Activated T-cell treated with anti-CD3 and anti-CD28 coated beads, Interleukin-2, amount 50 U/mL, for 24 hours (primary cell): ENCODE measurements around the gene TMEM200A.

Source experiments
- DNase-seq: peaks from one replicate; pipeline ENCODE4 v3.0.0-alpha.2; 2020
- H3K27ac Mint-ChIP-seq: 2 replicates; pipeline ENCODE4 v1.8.0; 2020; ENCODE audit warnings: mild to moderate bottlenecking, mixed read lengths
- H3K27me3 Mint-ChIP-seq: 2 replicates; pipeline ENCODE4 v1.8.0; 2020; ENCODE audit warnings: mixed read lengths
- H3K36me3 Mint-ChIP-seq: 2 replicates; pipeline ENCODE4 v1.8.0; 2020; ENCODE audit warnings: low read depth, mixed read lengths
- H3K4me1 Mint-ChIP-seq: 2 replicates; pipeline ENCODE4 v1.8.0; 2020; ENCODE audit warnings: low read depth, mixed read lengths
- H3K4me3 Mint-ChIP-seq: 2 replicates; pipeline ENCODE4 v1.8.0; 2020; ENCODE audit warnings: mild to moderate bottlenecking, moderate library complexity, mixed read lengths
- H3K9me3 Mint-ChIP-seq: 2 replicates; pipeline ENCODE4 v1.8.0; 2020; ENCODE audit warnings: mixed read lengths

The TMEM200A gene

GRCh38 chr6:130367767-130368166 is 1.9 kb downstream of the TMEM200A start:
- no peaks in the 10 kb centered on the region for H3K9me3 Mint-ChIP-seq
- no peak overlapping the region for H3K4me3 Mint-ChIP-seq
- DNase-seq = no peak
- H3K36me3 Mint-ChIP-seq = no peaks in the 10 kb centered on the region
- no peak overlapping the region for H3K27ac Mint-ChIP-seq
- H3K27me3 Mint-ChIP-seq = peaks cover 25% of the 10 kb centered on the region
- peaks cover 26% of the 10 kb centered on the region for H3K4me1 Mint-ChIP-seq

- H3K27ac Mint-ChIP-seq = no peak overlapping the region
- peaks cover 26% of the 10 kb centered on the region for H3K4me1 Mint-ChIP-seq
- no peaks in the 10 kb centered on the region for H3K9me3 Mint-ChIP-seq
- H3K27me3 Mint-ChIP-seq = peaks cover 25% of the 10 kb centered on the region
- H3K4me3 Mint-ChIP-seq = no peak overlapping the region
- H3K36me3 Mint-ChIP-seq = no peaks in the 10 kb centered on the region
- no peak for DNase-seq
Measured at GRCh38 chr6:130368576-130368975, 2.8 kb downstream of the TMEM200A start.

GRCh38 chr6:130369831-130370230 is 4.0 kb downstream of the TMEM200A start:
- Mint-ChIP-seq H3K9me3 (no peaks in the 10 kb centered on the region), H3K27ac (no peak overlapping the region), H3K4me3 (no peak overlapping the region), H3K36me3 (no peaks in the 10 kb centered on the region), H3K27me3 (peaks cover 20% of the 10 kb centered on the region), H3K4me1 (peaks cover 18% of the 10 kb centered on the region)
- DNase-seq = no peak

- H3K4me3 Mint-ChIP-seq = no peak overlapping the region
- peaks cover 13% of the 10 kb centered on the region for H3K27me3 Mint-ChIP-seq
- no peak overlapping the region for H3K27ac Mint-ChIP-seq
- H3K36me3 Mint-ChIP-seq = no peaks in the 10 kb centered on the region
- no peaks in the 10 kb centered on the region for H3K9me3 Mint-ChIP-seq
- no peak for DNase-seq
- H3K4me1 Mint-ChIP-seq = peaks cover 9% of the 10 kb centered on the region
Measured at GRCh38 chr6:130371921-130372420, 6.2 kb downstream of the TMEM200A start.

GRCh38 chr6:130372786-130373185 is 7.0 kb downstream of the TMEM200A start:
- H3K4me3 Mint-ChIP-seq = no peak overlapping the region
- no peak overlapping the region for H3K27ac Mint-ChIP-seq
- DNase-seq = no peak
- H3K36me3 Mint-ChIP-seq = no peaks in the 10 kb centered on the region
- peaks cover 11% of the 10 kb centered on the region for H3K27me3 Mint-ChIP-seq
- peaks cover 8% of the 10 kb centered on the region for H3K4me1 Mint-ChIP-seq
- no peaks in the 10 kb centered on the region for H3K9me3 Mint-ChIP-seq

GRCh38 chr6:130373992-130374391 is 8.2 kb downstream of the TMEM200A start:
- Mint-ChIP-seq H3K27me3 (no peaks in the 10 kb centered on the region), H3K9me3 (no peaks in the 10 kb centered on the region), H3K4me3 (no peak overlapping the region), H3K36me3 (no peaks in the 10 kb centered on the region), H3K4me1 (no peaks in the 10 kb centered on the region), H3K27ac (no peak overlapping the region)
- DNase-seq = no peak

GRCh38 chr6:130376936-130377335 is 11.1 kb downstream of the TMEM200A start:
- no peaks in the 10 kb centered on the region for H3K36me3 Mint-ChIP-seq
- no peak overlapping the region for H3K4me3 Mint-ChIP-seq
- DNase-seq = no peak
- H3K27ac Mint-ChIP-seq = no peak overlapping the region
- H3K27me3 Mint-ChIP-seq = no peaks in the 10 kb centered on the region
- H3K4me1 Mint-ChIP-seq = peaks cover 10% of the 10 kb centered on the region
- H3K9me3 Mint-ChIP-seq = no peaks in the 10 kb centered on the region

GRCh38 chr6:130377371-130377770 is 11.6 kb downstream of the TMEM200A start:
- Mint-ChIP-seq H3K36me3 (no peaks in the 10 kb centered on the region), H3K4me1 (peaks cover 14% of the 10 kb centered on the region), H3K27me3 (no peaks in the 10 kb centered on the region), H3K27ac (no peak overlapping the region), H3K9me3 (no peaks in the 10 kb centered on the region), H3K4me3 (no peak overlapping the region)
- no peak for DNase-seq

GRCh38 chr6:130377915-130378314 is 12.1 kb downstream of the TMEM200A start:
- Mint-ChIP-seq H3K27ac (no peak overlapping the region), H3K9me3 (no peaks in the 10 kb centered on the region), H3K4me3 (no peak overlapping the region), H3K36me3 (no peaks in the 10 kb centered on the region), H3K4me1 (peaks cover 18% of the 10 kb centered on the region), H3K27me3 (no peaks in the 10 kb centered on the region)
- DNase-seq = no peak

- H3K27ac Mint-ChIP-seq = no peak overlapping the region
- no peaks in the 10 kb centered on the region for H3K27me3 Mint-ChIP-seq
- no peak overlapping the region for H3K4me3 Mint-ChIP-seq
Measured at GRCh38 chr6:130379223-130379622, 13.4 kb downstream of the TMEM200A start.

GRCh38 chr6:130381012-130381411 is 15.2 kb downstream of the TMEM200A start:
- no peaks in the 10 kb centered on the region for H3K27me3 Mint-ChIP-seq
- H3K36me3 Mint-ChIP-seq = no peaks in the 10 kb centered on the region
- H3K27ac Mint-ChIP-seq = no peak overlapping the region

More at GRCh38 chr6:130379223-130379622, 13.4 kb downstream of the TMEM200A start:
- Mint-ChIP-seq H3K36me3 (no peaks in the 10 kb centered on the region), H3K4me1 (peaks cover 18% of the 10 kb centered on the region), H3K9me3 (no peaks in the 10 kb centered on the region)
- DNase-seq = no peak

GRCh38 chr6:130381459-130382380 is 15.9 kb downstream of the TMEM200A start:
- Mint-ChIP-seq H3K4me3 (no peak overlapping the region), H3K36me3 (no peaks in the 10 kb centered on the region), H3K9me3 (no peaks in the 10 kb centered on the region), H3K27ac (no peak overlapping the region), H3K27me3 (no peaks in the 10 kb centered on the region), H3K4me1 (peaks cover 18% of the 10 kb centered on the region)
- DNase-seq = no peak

More at GRCh38 chr6:130381012-130381411, 15.2 kb downstream of the TMEM200A start:
- no peak overlapping the region for H3K4me3 Mint-ChIP-seq
- peaks cover 18% of the 10 kb centered on the region for H3K4me1 Mint-ChIP-seq
- no peak for DNase-seq
- no peaks in the 10 kb centered on the region for H3K9me3 Mint-ChIP-seq

- Mint-ChIP-seq H3K9me3 (no peaks in the 10 kb centered on the region), H3K36me3 (no peaks in the 10 kb centered on the region), H3K27me3 (no peaks in the 10 kb centered on the region), H3K27ac (no peak overlapping the region), H3K4me3 (no peak overlapping the region), H3K4me1 (peaks cover 18% of the 10 kb centered on the region)
- DNase-seq = no peak
Measured at GRCh38 chr6:130382872-130383490, 17.2 kb downstream of the TMEM200A start.

GRCh38 chr6:130385064-130385695 is 19.4 kb downstream of the TMEM200A start:
- Mint-ChIP-seq H3K4me1 (peaks cover 18% of the 10 kb centered on the region), H3K27ac (no peak overlapping the region), H3K9me3 (no peaks in the 10 kb centered on the region), H3K4me3 (no peak overlapping the region), H3K36me3 (no peaks in the 10 kb centered on the region), H3K27me3 (no peaks in the 10 kb centered on the region)
- no peak for DNase-seq
